ENCODE measurements around the gene ZBTB7A.

ZBTB7A gene

DNA sequence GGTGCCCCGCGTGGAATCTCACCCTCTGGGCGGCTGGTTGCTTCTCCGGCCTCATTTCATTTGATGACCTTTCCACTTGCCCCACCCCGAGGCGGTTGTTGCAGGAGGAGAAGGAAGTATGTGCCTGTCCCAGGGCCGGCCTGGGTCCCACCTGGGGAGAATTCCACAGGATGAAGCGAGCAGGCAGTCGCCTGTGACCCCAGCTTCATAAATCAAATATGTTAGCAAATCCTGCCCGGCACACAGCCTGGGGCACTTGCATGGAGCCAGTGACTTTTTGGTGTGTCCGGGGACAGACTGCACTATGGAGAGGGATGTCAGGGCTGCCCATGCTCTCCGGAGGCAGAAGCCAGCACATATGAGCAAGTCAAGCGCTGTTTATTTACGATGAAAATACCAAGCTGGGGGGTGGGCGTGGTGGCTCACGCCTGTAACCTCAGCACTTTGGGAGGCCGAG, 19.7 kb upstream of the ZBTB7A start:
- DNase-seq = no peak

GRCh38 chr19:4084547-4084877, 17.8 kb upstream of the ZBTB7A start:
- H2BK5ac ChIP-seq (ENCODE audit: low read length) = no peak overlapping the region
- no CpG with 5 or more reads among the region's 8 CpGs for WGBS (ENCODE audit: extremely low coverage, insufficient coverage, low lambda C conversion rate)
- H2BK15ac ChIP-seq (replicated peaks; ENCODE audit: low read depth) = no peak overlapping the region
- no peaks in the 10 kb centered on the region for H3K79me2 ChIP-seq (ENCODE audit: control insufficient read depth, insufficient read depth, low read length)
- H3K4me2 ChIP-seq (ENCODE audit: low read length) = no peak overlapping the region
- no peak overlapping the region for H3K23ac ChIP-seq (ENCODE audit: low read length)
- no peak overlapping the region for H3K27ac ChIP-seq (ENCODE audit: low read depth, low read length)
- no peaks in the 10 kb centered on the region for H3K4me1 ChIP-seq (ENCODE audit: control insufficient read depth, low read depth, low read length)
- no peak overlapping the region for H3K4me3 ChIP-seq (ENCODE audit: low read length)
- H4K8ac ChIP-seq (ENCODE audit: low read depth, low read length) = no peak overlapping the region
- no peaks in the 10 kb centered on the region for H3K79me1 ChIP-seq (ENCODE audit: low read length)
- no peak for DNase-seq
- H3K4ac ChIP-seq (ENCODE audit: low read depth, low read length) = no peak overlapping the region
- H3K18ac ChIP-seq (ENCODE audit: low read length) = no peak overlapping the region
- H2BK120ac ChIP-seq (ENCODE audit: low read depth, low read length) = no peak overlapping the region
- peaks cover 2% of the 10 kb centered on the region for H3K36me3 ChIP-seq (ENCODE audit: control insufficient read depth, insufficient read depth, low read length)
- H4K5ac ChIP-seq (ENCODE audit: low read length) = no peak overlapping the region
- H3K56ac ChIP-seq (ENCODE audit: low read length) = peak overlapping the region; percentile 25
- H2AK5ac ChIP-seq (ENCODE audit: low read length) = no peak overlapping the region
- no peaks in the 10 kb centered on the region for H3K27me3 ChIP-seq (ENCODE audit: insufficient read depth, low read length, poor library complexity)
- H3K9ac ChIP-seq (ENCODE audit: low read length) = no peak overlapping the region

More for the DNA sequence above, 19.7 kb upstream of the ZBTB7A start:
- WGBS (ENCODE audit: extremely low coverage, insufficient coverage, low lambda C conversion rate) = no CpG with 5 or more reads among the region's 17 CpGs
- no peak overlapping the region for H3K9ac ChIP-seq (ENCODE audit: low read length)
- no peak overlapping the region for H3K4me3 ChIP-seq (ENCODE audit: low read length)
- no peak overlapping the region for H3K4ac ChIP-seq (ENCODE audit: low read depth, low read length)
- H3K27ac ChIP-seq (ENCODE audit: low read depth, low read length) = no peak overlapping the region
- H3K4me2 ChIP-seq (ENCODE audit: low read length) = no peak overlapping the region
- H2BK120ac ChIP-seq (ENCODE audit: low read depth, low read length) = no peak overlapping the region
- no peak overlapping the region for H4K5ac ChIP-seq (ENCODE audit: low read length)
- no peak overlapping the region for H3K56ac ChIP-seq (ENCODE audit: low read length)
- H4K8ac ChIP-seq (ENCODE audit: low read depth, low read length) = no peak overlapping the region
- peaks cover 3% of the 10 kb centered on the region for H3K36me3 ChIP-seq (ENCODE audit: control insufficient read depth, insufficient read depth, low read length)
- H3K23ac ChIP-seq (ENCODE audit: low read length) = no peak overlapping the region
- no peak overlapping the region for H2AK5ac ChIP-seq (ENCODE audit: low read length)
- no peaks in the 10 kb centered on the region for H3K79me1 ChIP-seq (ENCODE audit: low read length)
- H3K18ac ChIP-seq (ENCODE audit: low read length) = no peak overlapping the region
- H3K4me1 ChIP-seq (ENCODE audit: control insufficient read depth, low read depth, low read length) = no peaks in the 10 kb centered on the region
- no peak overlapping the region for H2BK15ac ChIP-seq (replicated peaks; ENCODE audit: low read depth)
- no peak overlapping the region for H2BK5ac ChIP-seq (ENCODE audit: low read length)
- H3K79me2 ChIP-seq (ENCODE audit: control insufficient read depth, insufficient read depth, low read length) = no peaks in the 10 kb centered on the region
- no peaks in the 10 kb centered on the region for H3K27me3 ChIP-seq (ENCODE audit: insufficient read depth, low read length, poor library complexity)

DNA sequence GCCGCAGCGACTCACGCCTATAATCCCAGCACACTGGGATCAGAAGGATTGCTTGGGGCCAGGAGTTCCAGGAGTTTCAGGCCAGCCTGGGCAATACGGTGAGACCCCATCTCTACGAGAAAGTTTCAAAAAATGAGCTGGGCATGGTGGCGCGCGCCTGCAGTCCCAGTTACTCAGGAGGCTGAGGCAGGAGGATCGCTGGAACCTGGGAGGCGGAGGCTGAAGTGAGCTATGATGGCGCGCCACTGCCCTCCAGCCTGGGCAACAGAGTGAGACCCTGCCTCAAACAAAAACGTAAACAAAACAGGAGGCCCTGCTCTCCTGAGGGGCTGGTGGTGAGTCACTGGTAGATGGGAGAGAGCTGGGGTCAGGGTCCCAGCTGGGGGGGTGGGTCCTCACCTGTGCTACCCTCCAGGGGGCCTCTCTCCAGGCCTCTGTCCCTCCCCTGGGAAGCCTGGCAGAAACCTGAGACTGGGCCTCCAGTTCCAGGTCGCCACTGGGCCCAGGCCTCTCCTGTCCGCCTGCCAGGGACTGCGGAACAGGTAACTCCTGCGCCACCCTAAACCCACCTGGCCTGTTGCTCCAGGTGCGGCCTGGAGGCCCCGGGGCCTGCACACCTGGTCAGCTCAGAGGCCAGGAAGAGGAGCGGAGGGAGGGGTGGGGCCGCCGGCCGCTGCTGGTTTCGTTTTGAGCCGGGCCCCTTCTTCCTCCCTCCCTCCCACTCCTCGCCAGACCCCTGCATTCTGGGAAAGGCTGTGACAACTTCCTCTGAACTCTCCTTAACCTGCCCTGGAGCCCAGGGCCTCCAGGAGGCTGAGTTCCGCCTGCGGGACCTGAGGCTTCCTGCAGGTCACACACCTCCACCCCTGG, 17.2 kb upstream of the ZBTB7A start:
- H3K79me2 ChIP-seq (ENCODE audit: control insufficient read depth, insufficient read depth, low read length) = no peaks in the 10 kb centered on the region
- H3K23ac ChIP-seq (ENCODE audit: low read length) = no peak overlapping the region
- H3K27ac ChIP-seq (ENCODE audit: low read depth, low read length) = no peak overlapping the region
- H3K79me1 ChIP-seq (ENCODE audit: low read length) = no peaks in the 10 kb centered on the region
- no peak overlapping the region for H4K8ac ChIP-seq (ENCODE audit: low read depth, low read length)
- peak; percentile 56 for DNase-seq
- H3K27me3 ChIP-seq (ENCODE audit: insufficient read depth, low read length, poor library complexity) = no peaks in the 10 kb centered on the region
- no peak overlapping the region for H3K4me2 ChIP-seq (ENCODE audit: low read length)
- no peak overlapping the region for H3K18ac ChIP-seq (ENCODE audit: low read length)
- no peak overlapping the region for H3K4ac ChIP-seq (ENCODE audit: low read depth, low read length)
- H3K56ac ChIP-seq (ENCODE audit: low read length) = no peak overlapping the region
- H3K4me1 ChIP-seq (ENCODE audit: control insufficient read depth, low read depth, low read length) = no peaks in the 10 kb centered on the region
- no CpG with 5 or more reads among the region's 28 CpGs for WGBS (ENCODE audit: extremely low coverage, insufficient coverage, low lambda C conversion rate)
- no peaks in the 10 kb centered on the region for H3K36me3 ChIP-seq (ENCODE audit: control insufficient read depth, insufficient read depth, low read length)
- no peak overlapping the region for H4K5ac ChIP-seq (ENCODE audit: low read length)
- H3K4me3 ChIP-seq (ENCODE audit: low read length) = no peak overlapping the region
- H2BK120ac ChIP-seq (ENCODE audit: low read depth, low read length) = no peak overlapping the region
- H3K9ac ChIP-seq (ENCODE audit: low read length) = no peak overlapping the region
- no peak overlapping the region for H2BK5ac ChIP-seq (ENCODE audit: low read length)
- H2AK5ac ChIP-seq (ENCODE audit: low read length) = no peak overlapping the region
- no peak overlapping the region for H2BK15ac ChIP-seq (replicated peaks; ENCODE audit: low read depth)

GRCh38 chr19:4082172-4082571, 15.5 kb upstream of the ZBTB7A start:
- Histone ChIP-seq H3K79me1 (ENCODE audit: low read length) (no peaks in the 10 kb centered on the region), H3K18ac (ENCODE audit: low read length) (no peak overlapping the region), H2BK120ac (ENCODE audit: low read depth, low read length) (no peak overlapping the region), H3K23ac (ENCODE audit: low read length) (no peak overlapping the region), H2BK15ac (replicated peaks; ENCODE audit: low read depth) (no peak overlapping the region), H3K27me3 (ENCODE audit: insufficient read depth, low read length, poor library complexity) (no peaks in the 10 kb centered on the region), H3K4ac (ENCODE audit: low read depth, low read length) (no peak overlapping the region), H3K4me2 (ENCODE audit: low read length) (no peak overlapping the region), H3K9ac (ENCODE audit: low read length) (no peak overlapping the region), H4K5ac (ENCODE audit: low read length) (no peak overlapping the region), H3K4me1 (ENCODE audit: control insufficient read depth, low read depth, low read length) (peaks cover under 1% of the 10 kb centered on the region), H3K79me2 (ENCODE audit: control insufficient read depth, insufficient read depth, low read length) (no peaks in the 10 kb centered on the region), H2AK5ac (ENCODE audit: low read length) (no peak overlapping the region), H3K4me3 (ENCODE audit: low read length) (no peak overlapping the region), H4K8ac (ENCODE audit: low read depth, low read length) (no peak overlapping the region), H3K56ac (ENCODE audit: low read length) (no peak overlapping the region), H3K27ac (ENCODE audit: low read depth, low read length) (no peak overlapping the region), H2BK5ac (ENCODE audit: low read length) (no peak overlapping the region), H3K36me3 (ENCODE audit: control insufficient read depth, insufficient read depth, low read length) (no peaks in the 10 kb centered on the region)
- DNase-seq = no peak
- WGBS (ENCODE audit: extremely low coverage, insufficient coverage, low lambda C conversion rate) = no CpG with 5 or more reads among the region's 9 CpGs

DNA sequence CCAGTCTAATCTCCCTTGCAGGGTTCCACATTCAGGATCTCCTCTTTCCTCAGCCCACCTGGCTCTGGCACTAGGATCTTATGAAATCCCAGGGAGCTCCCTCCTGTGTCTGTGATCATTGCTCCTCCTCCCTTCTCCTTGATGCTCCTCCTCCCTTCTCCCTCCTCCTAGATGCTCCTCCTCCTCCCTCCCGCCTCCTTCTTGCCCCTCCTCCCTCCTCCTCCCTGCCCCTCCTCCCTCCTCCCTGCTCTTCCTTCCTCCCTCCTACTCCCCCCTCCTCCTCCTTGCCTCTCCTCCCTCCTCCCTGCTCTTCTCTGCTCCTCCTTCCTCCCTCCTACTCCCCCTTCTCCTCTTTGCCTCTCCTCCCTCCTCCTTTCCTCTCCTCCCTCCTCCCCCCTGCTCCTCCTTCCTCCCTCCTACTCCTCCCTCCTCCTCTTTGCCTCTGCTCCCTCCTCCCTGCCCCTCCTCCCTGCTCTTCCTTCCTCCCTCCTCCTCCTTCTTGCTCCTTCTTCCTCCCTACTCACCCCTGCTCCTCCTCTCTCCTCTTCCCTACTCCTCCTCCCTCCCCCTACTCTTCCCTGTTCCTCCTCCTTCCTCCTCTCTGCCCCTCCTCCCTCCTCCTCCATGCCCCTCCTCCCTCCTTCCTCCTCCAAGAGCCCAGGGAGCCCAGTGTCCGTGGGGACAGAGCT, 14.9 kb upstream of the ZBTB7A start:
- H3K23ac ChIP-seq (ENCODE audit: low read length) = no peak overlapping the region
- H3K4ac ChIP-seq (ENCODE audit: low read depth, low read length) = no peak overlapping the region
- no peak overlapping the region for H3K18ac ChIP-seq (ENCODE audit: low read length)
- H3K4me1 ChIP-seq (ENCODE audit: control insufficient read depth, low read depth, low read length) = peaks cover 2% of the 10 kb centered on the region
- H2BK120ac ChIP-seq (ENCODE audit: low read depth, low read length) = no peak overlapping the region
- H3K27me3 ChIP-seq (ENCODE audit: insufficient read depth, low read length, poor library complexity) = no peaks in the 10 kb centered on the region
- WGBS (ENCODE audit: extremely low coverage, insufficient coverage, low lambda C conversion rate) = no CpG with 5 or more reads among the region's 2 CpGs
- no peaks in the 10 kb centered on the region for H3K79me1 ChIP-seq (ENCODE audit: low read length)
- H3K4me3 ChIP-seq (ENCODE audit: low read length) = no peak overlapping the region
- no peak overlapping the region for H2AK5ac ChIP-seq (ENCODE audit: low read length)
- H2BK15ac ChIP-seq (replicated peaks; ENCODE audit: low read depth) = no peak overlapping the region
- H2BK5ac ChIP-seq (ENCODE audit: low read length) = no peak overlapping the region
- no peaks in the 10 kb centered on the region for H3K79me2 ChIP-seq (ENCODE audit: control insufficient read depth, insufficient read depth, low read length)
- H3K56ac ChIP-seq (ENCODE audit: low read length) = no peak overlapping the region
- H3K27ac ChIP-seq (ENCODE audit: low read depth, low read length) = no peak overlapping the region
- no peak overlapping the region for H3K4me2 ChIP-seq (ENCODE audit: low read length)
- DNase-seq = peak; percentile 44
- no peaks in the 10 kb centered on the region for H3K36me3 ChIP-seq (ENCODE audit: control insufficient read depth, insufficient read depth, low read length)
- H3K9ac ChIP-seq (ENCODE audit: low read length) = no peak overlapping the region
- no peak overlapping the region for H4K5ac ChIP-seq (ENCODE audit: low read length)
- H4K8ac ChIP-seq (ENCODE audit: low read depth, low read length) = no peak overlapping the region

Data from mesendoderm (in vitro differentiated cells).